SK-N-SH treated with all-trans-retinoic acid at 6 μM for 48 hours (cell line): ENCODE measurements around the gene GAK.
"Not testable (repeated sequence)": the region's sequence is repeated elsewhere in the genome, so short reads cannot be mapped to it uniquely, and the experiment has no call there.

Experiments used
- ATAC-seq: fragments of 200-7000 bp; cut with Tn5 transposase; 3 replicates; pipeline ENCODE4 v1.9.1; 2020; ENCODE audit warnings: mild to moderate bottlenecking, moderate library complexity
- ARNTL ChIP-seq: fragments of 450-650 bp; formaldehyde crosslinking; IDR thresholded peaks from 2 replicates; pipeline ENCODE4 v1.5.0; 2020; ENCODE audit warnings: low read depth, mild to moderate bottlenecking, moderate library complexity, borderline replicate concordance
- BACH2 ChIP-seq: fragments of 250-450 bp; sonication (Bioruptor Pico); IDR thresholded peaks from 2 replicates; pipeline ENCODE4 v1.9.0; 2021; ENCODE audit warnings: mild to moderate bottlenecking, borderline replicate concordance
- CSDC2 ChIP-seq: fragments of 250-450 bp; sonication (Bioruptor Pico); IDR thresholded peaks from 2 replicates; pipeline ENCODE4 v1.5.0; 2020; ENCODE audit warnings: mild to moderate bottlenecking, moderate library complexity
- CSRNP3 ChIP-seq: fragments of 250-450 bp; sonication (Bioruptor Pico); IDR thresholded peaks from 2 replicates; pipeline ENCODE4 v1.5.1; 2021; ENCODE audit warnings: mild to moderate bottlenecking, moderate library complexity
- ESRRG ChIP-seq: fragments of 250-450 bp; sonication (Bioruptor Pico); IDR thresholded peaks from 2 replicates; pipeline ENCODE4 v1.6.1; 2021; ENCODE audit warnings: mild to moderate bottlenecking
- GLIS3 ChIP-seq: fragments of 250-450 bp; sonication (Bioruptor Pico); IDR thresholded peaks from 2 replicates; pipeline ENCODE4 v1.5.0; 2020; ENCODE audit warnings: mild to moderate bottlenecking, moderate library complexity
- ISL1 ChIP-seq: fragments of 250-450 bp; sonication (Bioruptor Pico); IDR thresholded peaks from 2 replicates; pipeline ENCODE4 v2.1.2; 2022; ENCODE audit warnings: mild to moderate bottlenecking, moderate library complexity
- OSR1 ChIP-seq: fragments of 250-450 bp; sonication (Bioruptor Pico); IDR thresholded peaks from 2 replicates; pipeline ENCODE4 v1.8.0; 2022; ENCODE audit warnings: moderate library complexity, mild to moderate bottlenecking, inconsistent platforms
- PPARA ChIP-seq: fragments of 250-450 bp; sonication (Bioruptor Pico); IDR thresholded peaks from 2 replicates; pipeline ENCODE4 v1.5.0; 2020; ENCODE audit warnings: mild to moderate bottlenecking, borderline replicate concordance
- RARB ChIP-seq: fragments of 250-450 bp; sonication (Bioruptor Pico); IDR thresholded peaks from 2 replicates; pipeline ENCODE4 v1.8.0; 2021; ENCODE audit warnings: mild to moderate bottlenecking, moderate library complexity
- SNAI2 ChIP-seq: fragments of 250-450 bp; sonication (Bioruptor Pico); IDR thresholded peaks from 2 replicates; pipeline ENCODE4 v1.5.0; 2020; ENCODE audit warnings: mild to moderate bottlenecking, moderate library complexity
- TCF4 ChIP-seq: fragments of 250-450 bp; sonication (Bioruptor Pico); IDR thresholded peaks from 2 replicates; pipeline ENCODE4 v1.8.0; 2021; ENCODE audit warnings: mild to moderate bottlenecking, moderate library complexity, borderline replicate concordance
- TOX ChIP-seq: fragments of 250-450 bp; sonication (Bioruptor Pico); IDR thresholded peaks from 2 replicates; pipeline ENCODE4 v1.8.0; 2021; ENCODE audit warnings: mild to moderate bottlenecking, moderate library complexity, borderline replicate concordance
- ZC3H10 ChIP-seq: fragments of 250-450 bp; sonication (Bioruptor Pico); IDR thresholded peaks from 2 replicates; pipeline ENCODE4 v1.5.1; 2021; ENCODE audit warnings: mild to moderate bottlenecking, moderate library complexity
- ZFP3 ChIP-seq: fragments of 250-450 bp; sonication (Bioruptor Pico); IDR thresholded peaks from 2 replicates; pipeline ENCODE4 v1.5.0; 2020; ENCODE audit warnings: mild to moderate bottlenecking, moderate library complexity
- ZFP30 ChIP-seq: fragments of 450-650 bp; formaldehyde crosslinking; IDR thresholded peaks from 2 replicates; pipeline ENCODE4 v1.5.0; 2022; ENCODE audit warnings: mild to moderate bottlenecking, moderate library complexity
- ZNF565 ChIP-seq: fragments of 450-650 bp; formaldehyde crosslinking; conservative IDR thresholded peaks from 2 replicates; pipeline ENCODE4 v1.5.0; 2020; ENCODE audit warnings: low read depth, mild to moderate bottlenecking, moderate library complexity
- ZNF70 ChIP-seq: fragments of 450-650 bp; formaldehyde crosslinking; IDR thresholded peaks from 2 replicates; pipeline ENCODE4 v1.5.0; 2020; ENCODE audit warnings: mild to moderate bottlenecking, moderate library complexity
- ZNF8 ChIP-seq: fragments of 450-650 bp; formaldehyde crosslinking; IDR thresholded peaks from 2 replicates; pipeline ENCODE4 v1.5.0; 2020; ENCODE audit warnings: mild to moderate bottlenecking, moderate library complexity
- TF ChIP-seq, protein P1 (sequence below): fragments of 250-450 bp; sonication (Bioruptor Pico); IDR thresholded peaks from 2 replicates; pipeline ENCODE4 v1.5.1; 2020; ENCODE audit warnings: low read depth, mild to moderate bottlenecking, moderate library complexity
- TF ChIP-seq, protein P2 (sequence below): fragments of 250-450 bp; sonication (Bioruptor Pico); IDR thresholded peaks from 2 replicates; pipeline ENCODE4 v1.5.0; 2020; ENCODE audit warnings: mild to moderate bottlenecking, moderate library complexity

GAK gene

DNA sequence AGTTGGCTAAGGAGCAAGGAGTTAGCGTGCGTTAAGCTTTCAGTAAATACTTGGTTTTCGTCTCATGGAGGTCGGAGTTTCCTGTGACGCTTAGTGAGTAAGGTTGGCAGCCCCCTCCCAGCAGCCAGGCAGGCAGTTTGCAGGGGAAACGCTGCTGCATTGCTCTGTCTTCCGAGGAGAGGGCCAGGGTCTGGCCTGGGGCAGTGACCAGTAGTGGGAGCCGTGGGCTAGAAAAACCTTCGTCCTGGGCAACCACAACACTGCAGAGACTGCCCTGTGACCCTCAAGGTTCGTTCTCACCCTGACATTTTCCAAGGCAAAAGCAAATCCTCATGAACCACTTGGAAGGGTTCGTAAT is 576 bp upstream of the GAK start (continued):
- TF ChIP-seq TOX (CRISPR knock-in tag), result no peak

- peak; percentile 40 for ATAC-seq
- TF ChIP-seq ZNF70 (CRISPR knock-in tag) (peak; percentile 54; the same call in 1 of the 2 replicates), TCF4 (no peak)
- TF ChIP-seq, all 23 proteins: peak for 1
Observed at GRCh38 chr4:931194-931959, 739 bp downstream of the GAK start.

- no peak for TF ChIP-seq ARNTL
- no peak for TF ChIP-seq CSRNP3 (CRISPR knock-in tag)
- ATAC-seq, result no peak
Observed at GRCh38 chr4:930827-931193, 1.3 kb downstream of the GAK start.

- no peak for ATAC-seq
- no peak for TF ChIP-seq OSR1 (CRISPR knock-in tag)
- no peak for TF ChIP-seq ZNF565 (CRISPR knock-in tag)
- TF ChIP-seq, protein P1, sequence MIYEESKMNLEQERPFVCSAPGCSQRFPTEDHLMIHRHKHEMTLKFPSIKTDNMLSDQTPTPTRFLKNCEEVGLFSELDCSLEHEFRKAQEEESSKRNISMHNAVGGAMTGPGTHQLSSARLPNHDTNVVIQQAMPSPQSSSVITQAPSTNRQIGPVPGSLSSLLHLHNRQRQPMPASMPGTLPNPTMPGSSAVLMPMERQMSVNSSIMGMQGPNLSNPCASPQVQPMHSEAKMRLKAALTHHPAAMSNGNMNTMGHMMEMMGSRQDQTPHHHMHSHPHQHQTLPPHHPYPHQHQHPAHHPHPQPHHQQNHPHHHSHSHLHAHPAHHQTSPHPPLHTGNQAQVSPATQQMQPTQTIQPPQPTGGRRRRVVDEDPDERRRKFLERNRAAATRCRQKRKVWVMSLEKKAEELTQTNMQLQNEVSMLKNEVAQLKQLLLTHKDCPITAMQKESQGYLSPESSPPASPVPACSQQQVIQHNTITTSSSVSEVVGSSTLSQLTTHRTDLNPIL (CRISPR knock-in tag), result no peak
- no peak for TF ChIP-seq GLIS3
- TF ChIP-seq CSRNP3 (CRISPR knock-in tag), result no peak
- no peak for TF ChIP-seq ISL1 (CRISPR knock-in tag)
- TF ChIP-seq ARNTL, result no peak
- TF ChIP-seq ESRRG (CRISPR knock-in tag), result no peak
- no peak for TF ChIP-seq ZNF70 (CRISPR knock-in tag)
Observed at GRCh38 chr4:930028-930551, 2.0 kb downstream of the GAK start.

- ATAC-seq, result no peak
- TF ChIP-seq ZNF8 (CRISPR knock-in tag), result no peak
- no peak for TF ChIP-seq TOX (CRISPR knock-in tag)
- TF ChIP-seq GLIS3, result no peak
- TF ChIP-seq ZFP30 (CRISPR knock-in tag), result no peak
- no peak for TF ChIP-seq ZC3H10
- TF ChIP-seq, protein P2, sequence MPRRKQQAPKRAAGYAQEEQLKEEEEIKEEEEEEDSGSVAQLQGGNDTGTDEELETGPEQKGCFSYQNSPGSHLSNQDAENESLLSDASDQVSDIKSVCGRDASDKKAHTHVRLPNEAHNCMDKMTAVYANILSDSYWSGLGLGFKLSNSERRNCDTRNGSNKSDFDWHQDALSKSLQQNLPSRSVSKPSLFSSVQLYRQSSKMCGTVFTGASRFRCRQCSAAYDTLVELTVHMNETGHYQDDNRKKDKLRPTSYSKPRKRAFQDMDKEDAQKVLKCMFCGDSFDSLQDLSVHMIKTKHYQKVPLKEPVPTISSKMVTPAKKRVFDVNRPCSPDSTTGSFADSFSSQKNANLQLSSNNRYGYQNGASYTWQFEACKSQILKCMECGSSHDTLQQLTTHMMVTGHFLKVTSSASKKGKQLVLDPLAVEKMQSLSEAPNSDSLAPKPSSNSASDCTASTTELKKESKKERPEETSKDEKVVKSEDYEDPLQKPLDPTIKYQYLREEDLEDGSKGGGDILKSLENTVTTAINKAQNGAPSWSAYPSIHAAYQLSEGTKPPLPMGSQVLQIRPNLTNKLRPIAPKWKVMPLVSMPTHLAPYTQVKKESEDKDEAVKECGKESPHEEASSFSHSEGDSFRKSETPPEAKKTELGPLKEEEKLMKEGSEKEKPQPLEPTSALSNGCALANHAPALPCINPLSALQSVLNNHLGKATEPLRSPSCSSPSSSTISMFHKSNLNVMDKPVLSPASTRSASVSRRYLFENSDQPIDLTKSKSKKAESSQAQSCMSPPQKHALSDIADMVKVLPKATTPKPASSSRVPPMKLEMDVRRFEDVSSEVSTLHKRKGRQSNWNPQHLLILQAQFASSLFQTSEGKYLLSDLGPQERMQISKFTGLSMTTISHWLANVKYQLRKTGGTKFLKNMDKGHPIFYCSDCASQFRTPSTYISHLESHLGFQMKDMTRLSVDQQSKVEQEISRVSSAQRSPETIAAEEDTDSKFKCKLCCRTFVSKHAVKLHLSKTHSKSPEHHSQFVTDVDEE (CRISPR knock-in tag), result no peak
- TF ChIP-seq CSDC2, result no peak
- no peak for TF ChIP-seq BACH2 (CRISPR knock-in tag)
- no peak for TF ChIP-seq SNAI2 (CRISPR knock-in tag)
- TF ChIP-seq ZFP3 (CRISPR knock-in tag), result no peak
- TF ChIP-seq PPARA (CRISPR knock-in tag), result no peak
- TF ChIP-seq ZNF70 (CRISPR knock-in tag), result no peak
- TF ChIP-seq CSRNP3 (CRISPR knock-in tag), result no peak
- TF ChIP-seq RARB (CRISPR knock-in tag), result no peak
- no peak for TF ChIP-seq OSR1 (CRISPR knock-in tag)
Observed at GRCh38 chr4:929096-929765, 2.9 kb downstream of the GAK start.

DNA sequence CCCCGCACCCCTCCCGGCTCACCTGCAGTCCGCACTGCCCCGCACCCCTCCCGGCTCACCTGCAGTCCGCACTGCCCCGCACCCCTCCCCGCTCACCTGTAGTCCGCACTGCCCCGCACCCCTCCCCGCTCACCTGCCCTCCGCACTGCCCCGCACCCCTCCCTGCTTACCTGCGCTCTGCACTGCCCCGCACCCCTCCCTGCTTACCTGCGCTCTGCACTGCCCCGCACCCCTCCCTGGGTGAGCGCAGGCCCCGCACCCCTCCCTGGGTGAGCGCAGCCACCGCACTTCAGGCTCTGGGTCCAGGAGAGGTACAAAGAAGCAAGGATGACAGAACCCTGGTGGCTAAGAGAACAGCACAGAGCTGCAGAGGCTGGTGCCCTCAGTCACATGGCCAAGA is 4.5 kb downstream of the GAK start:
- ATAC-seq, result not testable (repeated sequence)
